HL-60 (cell line): ENCODE data around the gene DOCK1.

Source experiments
- CTCF ChIP-seq: IDR thresholded peaks from one replicate; pipeline ENCODE4 v1.5.1; 2011; ENCODE audit warnings: low read length, control low read depth, inconsistent platforms; ENCODE audit not compliant: insufficient read depth
- POLR2AphosphoS5 ChIP-seq: IDR thresholded peaks from 2 replicates; pipeline ENCODE4 v1.6.1; 2012; ENCODE audit warnings: low read depth
- REST ChIP-seq: IDR thresholded peaks from 2 replicates; pipeline ENCODE4 v1.6.1; 2012; ENCODE audit warnings: low read depth; ENCODE audit not compliant: insufficient replicate concordance
- SPI1 ChIP-seq: IDR thresholded peaks from 2 replicates; pipeline ENCODE4 v1.6.1; 2012; ENCODE audit warnings: low read depth, mild to moderate bottlenecking, borderline replicate concordance

DNA sequence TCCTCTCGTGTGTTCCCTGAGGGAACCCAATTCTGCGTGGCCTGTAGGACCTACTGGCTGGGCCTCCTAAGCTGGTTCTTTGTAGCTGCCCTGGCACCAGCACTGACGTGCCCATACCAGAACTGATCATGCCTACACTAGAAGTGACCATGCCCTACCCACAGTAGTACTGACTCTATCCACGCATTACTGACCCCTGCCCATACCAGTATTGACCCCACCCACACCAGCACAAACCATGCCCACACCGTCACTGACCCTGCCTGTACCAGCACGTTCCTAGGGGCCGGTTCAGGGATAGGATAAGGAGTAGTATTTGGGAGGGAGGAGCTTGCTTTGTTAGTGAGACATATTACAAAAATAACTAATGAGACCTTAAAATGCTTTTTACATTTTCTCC is 88.0 kb downstream of the DOCK1 start:
- TF ChIP-seq CTCF (no peak), POLR2AphosphoS5 (no peak), REST (no peak), SPI1 (no peak)
